Vagina (tissue), 2 donors: Measurements from ENCODE around the gene HDGFL2. TPM values are rescaled to one million over a fixed set of nuclear protein-coding genes. Genes with fewer than 3 reads are reported as not detected.

Experiments used
- DNase-seq, 2 donors: peaks; one replicate each; pipeline ENCODE4 v3.0.0-alpha.2; 2017; ENCODE audit errors: extremely low spot score in 2 of 2
- H3K27ac ChIP-seq: fragments of 200-600 bp; sonication (generic); one replicate; pipeline ENCODE4 v1.5.1; 2019
- H3K27me3 ChIP-seq: fragments of 200-600 bp; sonication (generic); one replicate; pipeline ENCODE4 v1.5.1; 2019
- H3K36me3 ChIP-seq, 2 donors: fragments of 200-600 bp; sonication (generic); one replicate each; pipeline ENCODE4 v1.5.1; 2017 to 2019
- H3K4me1 ChIP-seq: fragments of 200-600 bp; sonication (generic); one replicate; pipeline ENCODE4 v1.5.1; 2019
- H3K4me3 ChIP-seq, 2 donors: fragments of 200-600 bp; sonication (generic); 1 replicate in 1 of 2; 2 replicates in 1 of 2; pipeline ENCODE4 v1.5.1; 2016 to 2019
- H3K9me3 ChIP-seq: fragments of 200-600 bp; sonication (generic); one replicate; pipeline ENCODE4 v1.5.1; 2019
- POLR2A ChIP-seq, 2 donors: fragments of 450-650 bp; IDR thresholded peaks; one replicate each; pipeline ENCODE4 v1.6.1; 2017; ENCODE audit warnings: antibody characterized with exemption in 2 of 2, mild to moderate bottlenecking in 2 of 2, moderate library complexity in 2 of 2
- POLR2AphosphoS5 ChIP-seq, 2 donors: sonication (generic); formaldehyde crosslinking; IDR thresholded peaks; one replicate each; pipeline ENCODE4 v1.9.0; 2017; ENCODE audit warnings: antibody characterized with exemption in 2 of 2, mild to moderate bottlenecking in 2 of 2, low read depth in 1 of 2; ENCODE audit not compliant: insufficient read depth in 1 of 2
- intact Hi-C: fragments of 100-400 bp; cut with DNase I; formaldehyde crosslinking; loops from one replicate; pipeline ENCODE4 v1.15.1; 2023
- total RNA-seq: library from RNA; depleted of rRNA; stranded (reverse); fragments of >200 nt; gene quantifications from one replicate; pipeline ENCODE4 v1.2.3, GENCODE V29; 2016
- TF ChIP-seq, protein P1 (sequence below), 3 experiments: fragments of 450-650 bp in 2 of 3; fragments of 200-600 bp in 1 of 3; sonication (generic) in 1 of 3; IDR thresholded peaks; one replicate each; pipeline ENCODE4 v1.5.1; 2017 to 2019; ENCODE audit warnings: antibody characterized with exemption in 3 of 3, mild to moderate bottlenecking in 2 of 3, moderate library complexity in 2 of 3

HDGFL2 gene
- total RNA-seq, 1 donor from 2014 or later, result 33.1 TPM

GRCh38 chr19:4517451-4518057 is 45.5 kb downstream of the HDGFL2 start:
- intact Hi-C loops, result no loop called here
- Histone ChIP-seq H3K27me3 (no peaks in the 10 kb centered on the region), H3K36me3 (no peaks in the 10 kb centered on the region), H3K4me3 (peak overlapping the region; percentile 22 to 38), H3K9me3 (no peaks in the 10 kb centered on the region), H3K4me1 (peaks cover 13% of the 10 kb centered on the region), H3K27ac (peak overlapping the region; percentile 54)
- no peak for DNase-seq
- TF ChIP-seq, protein P1, sequence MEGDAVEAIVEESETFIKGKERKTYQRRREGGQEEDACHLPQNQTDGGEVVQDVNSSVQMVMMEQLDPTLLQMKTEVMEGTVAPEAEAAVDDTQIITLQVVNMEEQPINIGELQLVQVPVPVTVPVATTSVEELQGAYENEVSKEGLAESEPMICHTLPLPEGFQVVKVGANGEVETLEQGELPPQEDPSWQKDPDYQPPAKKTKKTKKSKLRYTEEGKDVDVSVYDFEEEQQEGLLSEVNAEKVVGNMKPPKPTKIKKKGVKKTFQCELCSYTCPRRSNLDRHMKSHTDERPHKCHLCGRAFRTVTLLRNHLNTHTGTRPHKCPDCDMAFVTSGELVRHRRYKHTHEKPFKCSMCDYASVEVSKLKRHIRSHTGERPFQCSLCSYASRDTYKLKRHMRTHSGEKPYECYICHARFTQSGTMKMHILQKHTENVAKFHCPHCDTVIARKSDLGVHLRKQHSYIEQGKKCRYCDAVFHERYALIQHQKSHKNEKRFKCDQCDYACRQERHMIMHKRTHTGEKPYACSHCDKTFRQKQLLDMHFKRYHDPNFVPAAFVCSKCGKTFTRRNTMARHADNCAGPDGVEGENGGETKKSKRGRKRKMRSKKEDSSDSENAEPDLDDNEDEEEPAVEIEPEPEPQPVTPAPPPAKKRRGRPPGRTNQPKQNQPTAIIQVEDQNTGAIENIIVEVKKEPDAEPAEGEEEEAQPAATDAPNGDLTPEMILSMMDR (IDR thresholded peaks at IDR 0.05), result no peak
- TF ChIP-seq POLR2A (IDR thresholded peaks at IDR 0.05) (no peak), POLR2AphosphoS5 (IDR thresholded peaks at IDR 0.05; ENCODE audit: insufficient read depth in 1 of 2, low read depth in 1 of 2) (no peak)

- intact Hi-C loops, result no loop called here
- Histone ChIP-seq H3K9me3 (no peaks in the 10 kb centered on the region), H3K27ac (peak within 1 kb of the TSS; percentile 54), H3K36me3 (no peaks in the 10 kb centered on the region), H3K4me3 (peak within 1 kb of the TSS; percentile 22 to 38), H3K27me3 (no peaks in the 10 kb centered on the region), H3K4me1 (peaks cover 13% of the 10 kb centered on the region)
- DNase-seq, result no peak
- TF ChIP-seq, protein P1 (IDR thresholded peaks at IDR 0.05), result no peak
- TF ChIP-seq POLR2A (IDR thresholded peaks at IDR 0.05) (peak in 1 of 2 donors; percentile 21), POLR2AphosphoS5 (IDR thresholded peaks at IDR 0.05; ENCODE audit: insufficient read depth in 1 of 2, low read depth in 1 of 2) (peak; percentile 49 to 79)
These were observed 46.5 kb downstream of the HDGFL2 start, which contains the start of gene PLIN4 for GRCh38 chr19:4518345-4519171. Gene PLIN4, minus strand, starts transcription at chr19:4518486. Its CDS starts 214 bp downstream, at chr19:4518272.

DNA sequence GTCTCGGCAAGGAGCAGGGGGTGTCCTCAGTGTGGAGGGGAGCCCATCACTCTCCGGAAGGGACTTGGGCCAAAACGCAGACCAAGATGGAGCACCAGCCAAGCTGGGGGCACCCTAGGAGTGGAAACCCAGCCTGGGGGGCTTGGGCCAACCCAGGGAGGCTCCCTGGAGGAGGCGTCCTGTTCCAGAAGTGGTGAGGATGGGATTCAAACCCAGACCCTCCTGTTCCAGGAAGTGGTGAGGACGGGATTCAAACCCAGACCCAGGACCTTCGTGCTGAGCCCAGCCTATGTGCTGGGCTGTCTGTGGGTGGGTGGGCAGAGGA is 47.0 kb downstream of the HDGFL2 start:
- DNase-seq, result no peak
- Histone ChIP-seq H3K9me3 (no peaks in the 10 kb centered on the region), H3K4me1 (peaks cover 13% of the 10 kb centered on the region), H3K27ac (peak overlapping the region; percentile 54), H3K36me3 (no peaks in the 10 kb centered on the region), H3K4me3 (no peak overlapping the region), H3K27me3 (no peaks in the 10 kb centered on the region)
- TF ChIP-seq POLR2AphosphoS5 (IDR thresholded peaks at IDR 0.05; ENCODE audit: insufficient read depth in 1 of 2, low read depth in 1 of 2), result no peak
- TF ChIP-seq, protein P1 (IDR thresholded peaks at IDR 0.05), result no peak
- TF ChIP-seq POLR2A (IDR thresholded peaks at IDR 0.05), result no peak
- intact Hi-C loops, result no loop called here

DNA sequence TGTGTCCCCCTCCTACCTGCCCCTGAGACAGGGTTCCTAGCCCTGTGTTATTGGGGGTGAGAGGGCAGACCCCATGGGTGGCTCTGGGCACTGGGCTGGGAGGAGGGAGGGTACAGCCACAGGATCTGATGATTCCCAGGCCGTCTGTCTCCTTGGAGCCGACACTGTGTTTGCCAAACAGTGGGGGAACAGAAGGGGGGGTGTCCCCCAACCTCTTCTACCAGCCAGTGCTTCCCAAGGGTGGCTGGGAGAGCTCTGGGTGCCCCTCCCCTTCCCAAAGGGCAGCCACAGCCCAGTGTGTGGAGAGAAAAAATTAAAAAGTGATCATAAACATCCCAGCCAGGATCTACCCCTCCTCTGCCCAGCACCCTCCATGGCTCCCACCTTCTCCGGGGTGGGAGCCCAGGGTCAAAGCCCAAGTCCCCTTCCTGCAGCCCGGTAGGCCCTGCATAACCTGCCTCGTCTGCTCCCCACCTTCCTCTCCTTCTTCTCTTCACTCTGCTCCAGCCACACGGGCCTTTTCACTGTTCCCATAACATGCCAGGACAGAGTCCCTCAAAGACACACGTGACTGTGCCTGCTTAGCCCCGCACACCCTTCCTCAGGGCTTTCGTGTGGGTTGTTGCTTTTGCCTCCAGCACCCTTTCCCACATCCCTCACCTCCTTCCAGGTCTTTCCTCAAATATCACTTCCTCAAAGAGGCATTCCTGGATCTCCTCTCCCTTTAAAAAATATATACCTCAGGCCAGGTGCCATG is 47.6 kb downstream of the HDGFL2 start:
- no peak for DNase-seq
- Histone ChIP-seq H3K9me3 (no peaks in the 10 kb centered on the region), H3K27me3 (no peaks in the 10 kb centered on the region), H3K36me3 (no peaks in the 10 kb centered on the region), H3K4me1 (peaks cover 13% of the 10 kb centered on the region), H3K27ac (peak overlapping the region; percentile 54), H3K4me3 (no peak overlapping the region)
- TF ChIP-seq, protein P1 (IDR thresholded peaks at IDR 0.05), result no peak
- TF ChIP-seq POLR2A (IDR thresholded peaks at IDR 0.05) (no peak), POLR2AphosphoS5 (IDR thresholded peaks at IDR 0.05; ENCODE audit: insufficient read depth in 1 of 2, low read depth in 1 of 2) (no peak)
- intact Hi-C loops, result no loop called here
